Neuron (in vitro differentiated cells): ENCODE measurements around the gene DMKN.

Experiments
- H2AFZ ChIP-seq: one replicate; pipeline ENCODE4 v1.6.1; 2013; ENCODE audit warnings: low read depth, mild to moderate bottlenecking, inconsistent platforms, low read length, moderate library complexity
- H3K27me3 ChIP-seq: one replicate; pipeline ENCODE4 v1.6.1; 2013; ENCODE audit warnings: low read length; ENCODE audit not compliant: insufficient read depth
- H3K36me3 ChIP-seq: one replicate; pipeline ENCODE4 v1.6.1; 2013; ENCODE audit warnings: low read length; ENCODE audit not compliant: insufficient read depth
- H3K4me1 ChIP-seq: one replicate; pipeline ENCODE4 v1.6.1; 2013; ENCODE audit warnings: low read length; ENCODE audit not compliant: insufficient read depth
- H3K4me3 ChIP-seq: 2 replicates; pipeline ENCODE4 v1.5.1; 2013; ENCODE audit warnings: mild to moderate bottlenecking, low read length, moderate library complexity
- H3K9me3 ChIP-seq: one replicate; pipeline ENCODE4 v1.6.1; 2013; ENCODE audit warnings: low read length

The DMKN gene

DNA sequence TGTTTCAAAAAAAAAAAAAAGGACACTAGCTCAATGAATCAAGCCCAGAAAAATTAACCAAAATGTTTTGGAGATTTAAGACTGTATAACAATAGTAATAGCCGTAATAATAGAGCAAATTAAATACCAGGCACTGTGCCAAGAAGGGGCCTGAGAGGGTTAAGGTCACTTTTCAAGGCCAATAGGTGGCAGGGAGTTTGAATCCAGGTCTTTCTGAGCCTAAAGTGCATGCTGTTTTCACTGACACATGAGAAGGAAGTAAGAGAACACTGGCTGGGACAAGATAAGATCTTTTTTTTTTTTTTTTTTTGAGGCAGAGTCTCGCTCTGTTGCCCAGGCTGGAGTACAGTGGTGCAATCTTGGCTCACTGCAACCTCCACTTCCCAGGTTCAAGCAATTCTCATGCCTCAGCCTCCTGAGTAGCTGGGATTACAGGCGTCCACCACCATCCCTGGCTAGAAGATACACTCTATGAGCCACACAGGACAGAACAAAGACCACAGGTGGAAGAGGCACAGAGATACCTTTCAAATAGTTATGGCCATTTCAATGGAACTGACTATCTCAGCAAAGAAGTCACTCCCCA, 57.7 kb downstream of the DMKN start:
- H3K27me3 ChIP-seq = no peaks in the 10 kb centered on the region
- no peaks in the 10 kb centered on the region for H3K4me1 ChIP-seq

DNA sequence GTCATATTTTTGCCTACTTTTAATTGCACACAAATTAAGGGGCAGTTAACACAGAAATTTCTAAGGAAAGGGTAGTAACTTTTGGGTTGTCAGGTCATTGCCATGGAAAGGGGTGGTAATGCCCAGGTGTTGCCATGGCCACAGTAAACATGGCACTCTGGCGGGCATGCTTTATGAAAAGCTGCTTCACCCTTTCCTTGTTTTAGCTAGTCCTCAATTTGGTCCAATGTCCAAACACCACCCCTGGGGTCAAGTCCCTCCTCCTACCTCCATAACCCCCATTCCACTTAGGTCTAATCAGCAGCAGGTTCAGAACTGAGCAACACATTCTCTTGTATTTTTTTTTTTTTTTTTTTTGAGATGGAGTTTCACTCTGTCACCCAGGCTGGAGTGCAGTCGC, 58.8 kb downstream of the DMKN start:
- Histone ChIP-seq H3K27me3 (no peaks in the 10 kb centered on the region), H3K9me3 (no peaks in the 10 kb centered on the region), H2AFZ (no peak overlapping the region), H3K36me3 (no peaks in the 10 kb centered on the region), H3K4me1 (no peaks in the 10 kb centered on the region), H3K4me3 (no peak overlapping the region)

More for the DNA sequence above, 57.7 kb downstream of the DMKN start:
- H3K4me3 ChIP-seq = no peak overlapping the region
- no peak overlapping the region for H2AFZ ChIP-seq
- H3K9me3 ChIP-seq = no peaks in the 10 kb centered on the region
- H3K36me3 ChIP-seq = no peaks in the 10 kb centered on the region

DNA sequence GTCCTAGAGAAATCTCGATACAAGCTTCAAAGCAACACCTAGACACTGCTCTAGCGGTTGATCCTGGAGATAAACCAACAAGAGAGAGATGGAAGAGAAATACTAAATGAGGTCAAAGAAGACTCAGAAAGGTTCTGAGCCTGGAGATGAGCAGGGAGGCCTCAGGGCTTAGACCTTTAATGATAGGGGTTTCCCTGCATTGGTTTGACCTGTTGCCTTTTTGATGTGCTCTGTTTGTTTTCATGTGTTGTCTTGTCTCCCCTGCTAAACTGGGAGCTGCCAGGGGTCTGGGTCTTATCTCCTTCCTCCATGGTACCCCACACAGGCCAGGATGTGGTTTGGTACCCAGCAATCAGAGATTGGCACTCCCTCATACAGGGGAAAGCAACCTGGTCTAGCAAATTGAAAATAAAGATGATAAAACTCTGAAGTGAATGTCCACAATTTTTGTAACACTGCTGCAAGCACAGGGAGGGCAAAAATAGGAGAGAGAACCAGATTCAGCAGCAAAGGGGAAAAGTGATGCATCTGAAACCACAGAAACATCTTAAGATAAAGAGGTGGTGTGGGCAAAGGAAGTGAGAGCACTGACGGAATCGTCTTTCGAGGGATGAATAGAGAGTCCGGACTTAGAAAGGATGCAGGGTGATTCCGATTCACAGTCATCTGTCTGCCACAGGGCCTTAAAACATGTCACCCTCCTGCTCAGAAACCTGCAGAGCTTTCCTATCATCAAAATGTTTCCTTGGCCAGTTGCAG, 61.9 kb downstream of the DMKN start:
- H3K9me3 ChIP-seq = no peaks in the 10 kb centered on the region
- peaks cover 13% of the 10 kb centered on the region for H3K27me3 ChIP-seq
- H3K4me3 ChIP-seq = no peak overlapping the region
- no peaks in the 10 kb centered on the region for H3K4me1 ChIP-seq
- H3K36me3 ChIP-seq = no peaks in the 10 kb centered on the region
- no peak overlapping the region for H2AFZ ChIP-seq

DNA sequence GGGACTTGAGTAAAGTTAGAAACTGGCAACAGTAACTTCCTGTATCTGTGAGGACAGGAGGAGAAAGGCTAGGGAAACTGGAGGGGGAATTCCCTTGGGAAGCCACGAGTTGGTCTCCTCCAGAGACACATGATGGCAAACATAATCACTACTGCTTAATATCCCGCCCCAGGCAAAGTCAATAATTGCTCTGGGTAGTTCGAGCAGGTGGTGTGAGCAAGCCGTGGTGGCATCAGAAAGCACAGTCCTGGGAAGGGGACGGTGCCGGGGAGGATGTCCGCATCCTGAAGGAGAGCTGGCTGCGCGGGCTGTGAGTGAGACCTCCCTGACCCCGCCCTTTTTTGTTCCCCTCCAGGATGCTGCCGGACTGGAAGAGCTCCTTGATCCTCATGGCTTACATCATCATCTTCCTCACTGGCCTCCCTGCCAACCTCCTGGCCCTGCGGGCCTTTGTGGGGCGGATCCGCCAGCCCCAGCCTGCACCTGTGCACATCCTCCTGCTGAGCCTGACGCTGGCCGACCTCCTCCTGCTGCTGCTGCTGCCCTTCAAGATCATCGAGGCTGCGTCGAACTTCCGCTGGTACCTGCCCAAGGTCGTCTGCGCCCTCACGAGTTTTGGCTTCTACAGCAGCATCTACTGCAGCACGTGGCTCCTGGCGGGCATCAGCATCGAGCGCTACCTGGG, 63.9 kb downstream of the DMKN start:
- Histone ChIP-seq H2AFZ (no peak overlapping the region), H3K36me3 (no peaks in the 10 kb centered on the region), H3K4me1 (no peaks in the 10 kb centered on the region), H3K4me3 (no peak overlapping the region), H3K9me3 (no peaks in the 10 kb centered on the region), H3K27me3 (peaks cover 21% of the 10 kb centered on the region)

DNA sequence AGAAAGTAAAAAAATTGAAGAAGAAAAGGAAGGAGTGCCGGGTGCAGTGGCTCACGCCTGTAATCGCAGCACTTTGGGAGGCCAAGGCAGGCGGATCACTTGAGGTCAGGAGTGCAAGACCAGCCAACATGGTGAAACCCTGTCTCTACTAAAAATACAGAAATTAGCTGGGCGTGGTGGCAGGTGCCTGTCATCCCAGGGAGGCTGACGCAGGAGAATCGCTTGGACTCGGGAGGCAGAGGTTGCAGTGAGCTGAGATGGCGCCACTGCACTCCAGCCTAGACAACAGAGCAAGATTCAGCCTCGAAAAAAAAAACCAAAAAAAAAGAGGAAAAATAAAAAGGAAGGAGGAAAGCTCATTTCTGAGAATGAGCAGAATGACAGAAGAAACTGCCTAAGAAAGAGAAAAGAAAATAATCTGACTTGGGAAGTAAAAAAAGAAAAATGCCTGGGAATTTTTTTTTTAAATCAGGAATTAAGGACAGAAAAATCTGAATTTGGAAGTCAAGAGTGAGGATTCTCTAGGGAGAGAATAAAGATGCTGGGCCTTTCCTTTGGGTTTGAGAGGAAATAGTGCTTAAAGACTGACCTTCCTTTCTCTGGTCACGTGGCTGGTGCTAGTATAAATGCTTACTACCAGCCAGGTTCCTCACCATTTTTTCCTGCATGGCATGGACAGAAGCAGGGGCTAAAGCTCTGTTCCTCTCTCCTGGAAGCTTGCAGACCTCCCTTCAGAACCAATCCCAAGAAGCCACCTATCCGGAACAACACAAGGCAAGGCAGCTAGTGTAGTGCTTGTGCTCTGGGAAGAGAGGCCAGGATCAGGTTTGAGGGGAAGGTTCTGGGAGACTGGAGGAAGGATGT, 65.6 kb downstream of the DMKN start, which contains the start of gene FFAR2:
Gene FFAR2, plus strand, starts transcription at position 652 of the 864 bp plus-strand sequence. CDS start 1,458 bp downstream, outside the sequence.
- no peak within 1 kb of the TSS for H2AFZ ChIP-seq
- no peaks in the 10 kb centered on the region for H3K4me1 ChIP-seq
- no peaks in the 10 kb centered on the region for H3K9me3 ChIP-seq
- no peaks in the 10 kb centered on the region for H3K36me3 ChIP-seq
- H3K4me3 ChIP-seq = no peak within 1 kb of the TSS
- H3K27me3 ChIP-seq = peaks cover 21% of the 10 kb centered on the region
